ENCODE results near the gene CSRP1. TPM values are rescaled to one million over a fixed set of nuclear protein-coding genes. Genes with fewer than 3 reads are reported as not detected.
"Not testable (repeated sequence)": the region's sequence is repeated elsewhere in the genome, so short reads cannot be mapped to it uniquely, and the experiment has no call there.

CSRP1 gene
- total RNA-seq, 1 donor, result 480 TPM

- Histone ChIP-seq H3K36me3 (ENCODE audit: insufficient read depth, low read length) (no peaks in the 10 kb centered on the region), H3K27ac (ENCODE audit: low read depth, low read length) (peak overlapping the region; percentile 88), H3K27me3 (ENCODE audit: insufficient read depth, low read length) (no peaks in the 10 kb centered on the region), H3K4me3 (ENCODE audit: insufficient read depth, low read length) (no peak overlapping the region), H3K79me2 (ENCODE audit: insufficient read depth, low read length) (peaks cover 6% of the 10 kb centered on the region), H3K4me2 (ENCODE audit: insufficient read depth, low read length) (peak overlapping the region; percentile 54), H3K4me1 (ENCODE audit: insufficient read depth, low read length) (peaks cover 34% of the 10 kb centered on the region), H3K9me3 (ENCODE audit: low read depth, low read length) (no peaks in the 10 kb centered on the region), H2AFZ (ENCODE audit: low read length) (peak overlapping the region; percentile 31), H4K20me1 (ENCODE audit: insufficient read depth, low read length) (no peaks in the 10 kb centered on the region)
- peak; percentile 90 for TF ChIP-seq CTCF (IDR thresholded peaks at IDR 0.05; ENCODE audit: extremely low read depth, low read depth, low read length)
- DNase-seq (ENCODE audit: insufficient read length, low spot score, missing footprints), result peak; percentile 92
Measured at GRCh38 chr1:201530741-201531531, 24.0 kb upstream of the CSRP1 start.

GRCh38 chr1:201528631-201529252 is 21.8 kb upstream of the CSRP1 start:
- no peak for TF ChIP-seq CTCF (IDR thresholded peaks at IDR 0.05; ENCODE audit: extremely low read depth, low read depth, low read length)
- no peak for DNase-seq (ENCODE audit: insufficient read length, low spot score, missing footprints)
- no peak overlapping the region for H3K4me3 ChIP-seq (ENCODE audit: insufficient read depth, low read length)
- no peaks in the 10 kb centered on the region for H3K27me3 ChIP-seq (ENCODE audit: insufficient read depth, low read length)
- peak overlapping the region; percentile 19 for H3K27ac ChIP-seq (ENCODE audit: low read depth, low read length)
- no peak overlapping the region for H3K4me2 ChIP-seq (ENCODE audit: insufficient read depth, low read length)
- H3K36me3 ChIP-seq (ENCODE audit: insufficient read depth, low read length), result no peaks in the 10 kb centered on the region
- no peaks in the 10 kb centered on the region for H3K9me3 ChIP-seq (ENCODE audit: low read depth, low read length)
- no peak overlapping the region for H2AFZ ChIP-seq (ENCODE audit: low read length)
- H4K20me1 ChIP-seq (ENCODE audit: insufficient read depth, low read length), result no peaks in the 10 kb centered on the region
- H3K4me1 ChIP-seq (ENCODE audit: insufficient read depth, low read length), result peaks cover 18% of the 10 kb centered on the region
- H3K79me2 ChIP-seq (ENCODE audit: insufficient read depth, low read length), result peaks cover 6% of the 10 kb centered on the region

- Histone ChIP-seq H3K27me3 (ENCODE audit: insufficient read depth, low read length) (no peaks in the 10 kb centered on the region), H4K20me1 (ENCODE audit: insufficient read depth, low read length) (no peaks in the 10 kb centered on the region), H3K36me3 (ENCODE audit: insufficient read depth, low read length) (no peaks in the 10 kb centered on the region), H3K4me1 (ENCODE audit: insufficient read depth, low read length) (peaks cover 18% of the 10 kb centered on the region), H2AFZ (ENCODE audit: low read length) (no peak overlapping the region), H3K4me3 (ENCODE audit: insufficient read depth, low read length) (no peak overlapping the region), H3K4me2 (ENCODE audit: insufficient read depth, low read length) (no peak overlapping the region), H3K9me3 (ENCODE audit: low read depth, low read length) (no peaks in the 10 kb centered on the region), H3K27ac (ENCODE audit: low read depth, low read length) (no peak overlapping the region), H3K79me2 (ENCODE audit: insufficient read depth, low read length) (peaks cover 6% of the 10 kb centered on the region)
- TF ChIP-seq CTCF (IDR thresholded peaks at IDR 0.05; ENCODE audit: extremely low read depth, low read depth, low read length), result no peak
- no peak for DNase-seq (ENCODE audit: insufficient read length, low spot score, missing footprints)
Measured at GRCh38 chr1:201527879-201528278, 21.0 kb upstream of the CSRP1 start.

GRCh38 chr1:201525193-201525778 is 18.4 kb upstream of the CSRP1 start:
- H3K4me2 ChIP-seq (ENCODE audit: insufficient read depth, low read length), result no peak overlapping the region
- no peaks in the 10 kb centered on the region for H4K20me1 ChIP-seq (ENCODE audit: insufficient read depth, low read length)
- DNase-seq (ENCODE audit: insufficient read length, low spot score, missing footprints), result no peak
- H3K27me3 ChIP-seq (ENCODE audit: insufficient read depth, low read length), result no peaks in the 10 kb centered on the region
- H3K79me2 ChIP-seq (ENCODE audit: insufficient read depth, low read length), result no peaks in the 10 kb centered on the region
- TF ChIP-seq CTCF (IDR thresholded peaks at IDR 0.05; ENCODE audit: extremely low read depth, low read depth, low read length), result no peak
- H3K4me1 ChIP-seq (ENCODE audit: insufficient read depth, low read length), result no peaks in the 10 kb centered on the region
- H3K36me3 ChIP-seq (ENCODE audit: insufficient read depth, low read length), result no peaks in the 10 kb centered on the region
- no peak overlapping the region for H3K27ac ChIP-seq (ENCODE audit: low read depth, low read length)
- H3K9me3 ChIP-seq (ENCODE audit: low read depth, low read length), result no peaks in the 10 kb centered on the region
- H2AFZ ChIP-seq (ENCODE audit: low read length), result no peak overlapping the region
- H3K4me3 ChIP-seq (ENCODE audit: insufficient read depth, low read length), result no peak overlapping the region

- not testable (repeated sequence) for H2AFZ ChIP-seq (ENCODE audit: low read length); DNase-seq (ENCODE audit: insufficient read length, low spot score, missing footprints); H3K4me2 ChIP-seq (ENCODE audit: insufficient read depth, low read length); H3K36me3 ChIP-seq (ENCODE audit: insufficient read depth, low read length); H3K27me3 ChIP-seq (ENCODE audit: insufficient read depth, low read length); H3K9me3 ChIP-seq (ENCODE audit: low read depth, low read length); H3K27ac ChIP-seq (ENCODE audit: low read depth, low read length); H4K20me1 ChIP-seq (ENCODE audit: insufficient read depth, low read length); H3K4me3 ChIP-seq (ENCODE audit: insufficient read depth, low read length); H3K79me2 ChIP-seq (ENCODE audit: insufficient read depth, low read length); H3K4me1 ChIP-seq (ENCODE audit: insufficient read depth, low read length)
Measured at GRCh38 chr1:201520046-201520575, 13.2 kb upstream of the CSRP1 start.
